HepG2 (cell line): Measurements from ENCODE around the gene ARHGAP45. TPM values are rescaled to one million over a fixed set of nuclear protein-coding genes. Genes with fewer than 3 reads are reported as not detected.

Source experiments
- CEBPG ChIP-seq: IDR thresholded peaks from 2 replicates; pipeline ENCODE4 v1.6.1; 2016
- GATAD2A ChIP-seq: IDR thresholded peaks from 2 replicates; pipeline ENCODE4 v1.6.1; 2016
- HES4 ChIP-seq: sonication (generic); formaldehyde crosslinking; IDR thresholded peaks from 2 replicates; pipeline ENCODE4 v1.9.0; 2021; ENCODE audit warnings: mild to moderate bottlenecking, missing genetic modification reagents, borderline replicate concordance
- HNRNPL ChIP-seq: fragments of 200-400 bp; formaldehyde crosslinking; IDR thresholded peaks from 2 replicates; pipeline ENCODE4 v1.6.1; 2017; ENCODE audit warnings: mild to moderate bottlenecking, low read depth, low read length
- HOXA3 ChIP-seq: sonication (generic); formaldehyde crosslinking; IDR thresholded peaks from 2 replicates; pipeline ENCODE4 v1.5.0; 2020; ENCODE audit warnings: missing genetic modification reagents
- IKZF4 ChIP-seq: sonication (generic); formaldehyde crosslinking; IDR thresholded peaks from 2 replicates; pipeline ENCODE4 v1.5.1; 2020; ENCODE audit warnings: borderline replicate concordance, mild to moderate bottlenecking, low read depth, missing genetic modification reagents; ENCODE audit errors: not compliant biosample characterization
- JUND ChIP-seq: sonication (generic); formaldehyde crosslinking; IDR thresholded peaks from 2 replicates; pipeline ENCODE4 v1.8.0; 2022; ENCODE audit warnings: mild to moderate bottlenecking, missing genetic modification reagents
- MBD4 ChIP-seq: IDR thresholded peaks from 2 replicates; pipeline ENCODE4 v1.6.1; 2012; ENCODE audit warnings: low read length, inconsistent platforms, borderline replicate concordance
- MYC ChIP-seq: sonication (generic); formaldehyde crosslinking; IDR thresholded peaks from 2 replicates; pipeline ENCODE4 v1.9.0; 2021; ENCODE audit warnings: missing genetic modification reagents, borderline replicate concordance
- PCBP1 ChIP-seq: fragments of 200-400 bp; formaldehyde crosslinking; IDR thresholded peaks from 2 replicates; pipeline ENCODE4 v1.6.1; 2017; ENCODE audit warnings: mild to moderate bottlenecking, low read depth, low read length, borderline replicate concordance
- SRSF1 ChIP-seq: fragments of 200-400 bp; formaldehyde crosslinking; optimal IDR thresholded peaks from 2 replicates; pipeline ENCODE3; 2017; ENCODE audit warnings: mild to moderate bottlenecking, low read depth, low read length, moderate library complexity
- ZBTB20 ChIP-seq: sonication (generic); formaldehyde crosslinking; IDR thresholded peaks from 2 replicates; pipeline ENCODE4 v1.8.1; 2023; ENCODE audit warnings: missing genetic modification reagents, low read depth, mild to moderate bottlenecking, borderline replicate concordance
- ZNF607 ChIP-seq: sonication (generic); formaldehyde crosslinking; IDR thresholded peaks from 2 replicates; pipeline ENCODE4 v1.5.1; 2020; ENCODE audit warnings: missing genetic modification reagents, mild to moderate bottlenecking, borderline replicate concordance
- ZNF747 ChIP-seq: sonication (generic); formaldehyde crosslinking; IDR thresholded peaks from 2 replicates; pipeline ENCODE4 v1.8.1; 2023; ENCODE audit warnings: missing genetic modification reagents, mild to moderate bottlenecking, borderline replicate concordance
- polyA plus RNA-seq, 8 experiments: library from polyadenylated mRNA; depleted of rRNA in 3 of 8; stranded (reverse) in 7 of 8; unstranded in 1 of 8; fragments of >200 nt; fragmentation: Illumina TruSeq in 4 of 8; extraction: Trizol in 4 of 8; gene quantifications; 2 replicates each; pipeline versions ENCODE4 v1.2.1 to v1.2.3, GENCODE V29; 2011 to 2016; ENCODE audit warnings: low read depth in 4 of 8, missing spikeins in 1 of 8, mixed read lengths in 1 of 8; ENCODE audit not compliant: insufficient read depth in 1 of 8
- total RNA-seq, 5 experiments: library from RNA; depleted of rRNA; stranded (reverse); fragments of >200 nt; fragmentation: Illumina TruSeq; extraction: Trizol; gene quantifications; 2 replicates each; pipeline ENCODE4 v1.2.3, GENCODE V29; 2016; ENCODE audit warnings: low read depth in 1 of 5
- TF ChIP-seq, protein P1 (sequence below): sonication (generic); formaldehyde crosslinking; IDR thresholded peaks from 2 replicates; pipeline ENCODE4 v1.9.0; 2022; ENCODE audit warnings: low read depth, missing genetic modification reagents
- TF ChIP-seq, protein P2 (sequence below): IDR thresholded peaks from 2 replicates; pipeline ENCODE4 v1.6.1; 2016; ENCODE audit warnings: missing genetic modification reagents, missing compliant biosample characterization
- TF ChIP-seq, protein P3 (sequence below): sonication (generic); formaldehyde crosslinking; IDR thresholded peaks from 2 replicates; pipeline ENCODE4 v1.4.0; 2020; ENCODE audit warnings: missing genetic modification reagents
- TF ChIP-seq, protein P4 (sequence below): sonication (generic); formaldehyde crosslinking; IDR thresholded peaks from 2 replicates; pipeline ENCODE4 v1.5.0; 2020; ENCODE audit warnings: missing genetic modification reagents

The ARHGAP45 gene
- total and polyA plus RNA-seq, 2 of the 13 experiments (the other 11 are each of a cell fraction or from before 2014, with no cell fraction given), result 0.84 to 32.0 TPM

DNA sequence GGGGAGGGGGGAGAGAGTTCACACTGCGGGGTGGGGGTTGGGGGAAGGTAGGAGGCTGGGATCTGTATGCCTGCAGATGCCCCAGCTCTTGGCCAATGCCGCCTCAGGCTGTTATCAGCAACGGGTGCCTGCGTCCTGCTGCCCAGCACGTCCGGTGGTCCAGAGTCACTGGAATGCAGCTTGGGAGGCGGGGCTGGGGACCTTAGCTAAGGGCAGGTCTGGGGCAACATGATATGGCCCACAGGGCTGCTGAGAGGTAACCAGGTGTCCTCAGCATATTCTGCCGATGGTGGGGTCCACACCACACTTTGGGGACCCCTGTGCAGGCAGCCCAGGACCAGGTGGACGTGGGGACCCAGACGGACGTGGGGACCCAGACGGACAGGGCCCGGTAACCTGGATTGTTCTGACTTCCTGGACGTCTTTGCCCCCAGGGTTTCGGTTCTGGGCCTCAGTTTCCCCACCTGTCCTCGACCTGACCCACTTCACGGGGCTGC, 668 bp upstream of the ARHGAP45 start (continued):
- TF ChIP-seq, protein P1, sequence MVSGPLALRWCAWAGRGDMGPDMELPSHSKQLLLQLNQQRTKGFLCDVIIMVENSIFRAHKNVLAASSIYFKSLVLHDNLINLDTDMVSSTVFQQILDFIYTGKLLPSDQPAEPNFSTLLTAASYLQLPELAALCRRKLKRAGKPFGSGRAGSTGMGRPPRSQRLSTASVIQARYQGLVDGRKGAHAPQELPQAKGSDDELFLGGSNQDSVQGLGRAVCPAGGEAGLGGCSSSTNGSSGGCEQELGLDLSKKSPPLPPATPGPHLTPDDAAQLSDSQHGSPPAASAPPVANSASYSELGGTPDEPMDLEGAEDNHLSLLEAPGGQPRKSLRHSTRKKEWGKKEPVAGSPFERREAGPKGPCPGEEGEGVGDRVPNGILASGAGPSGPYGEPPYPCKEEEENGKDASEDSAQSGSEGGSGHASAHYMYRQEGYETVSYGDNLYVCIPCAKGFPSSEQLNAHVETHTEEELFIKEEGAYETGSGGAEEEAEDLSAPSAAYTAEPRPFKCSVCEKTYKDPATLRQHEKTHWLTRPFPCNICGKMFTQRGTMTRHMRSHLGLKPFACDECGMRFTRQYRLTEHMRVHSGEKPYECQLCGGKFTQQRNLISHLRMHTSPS (CRISPR knock-in tag), result peak; percentile 67; the same call in 1 of the 2 replicates
- TF ChIP-seq, protein P2, sequence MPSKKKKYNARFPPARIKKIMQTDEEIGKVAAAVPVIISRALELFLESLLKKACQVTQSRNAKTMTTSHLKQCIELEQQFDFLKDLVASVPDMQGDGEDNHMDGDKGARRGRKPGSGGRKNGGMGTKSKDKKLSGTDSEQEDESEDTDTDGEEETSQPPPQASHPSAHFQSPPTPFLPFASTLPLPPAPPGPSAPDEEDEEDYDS, result peak; percentile 75
- TF ChIP-seq, protein P3, sequence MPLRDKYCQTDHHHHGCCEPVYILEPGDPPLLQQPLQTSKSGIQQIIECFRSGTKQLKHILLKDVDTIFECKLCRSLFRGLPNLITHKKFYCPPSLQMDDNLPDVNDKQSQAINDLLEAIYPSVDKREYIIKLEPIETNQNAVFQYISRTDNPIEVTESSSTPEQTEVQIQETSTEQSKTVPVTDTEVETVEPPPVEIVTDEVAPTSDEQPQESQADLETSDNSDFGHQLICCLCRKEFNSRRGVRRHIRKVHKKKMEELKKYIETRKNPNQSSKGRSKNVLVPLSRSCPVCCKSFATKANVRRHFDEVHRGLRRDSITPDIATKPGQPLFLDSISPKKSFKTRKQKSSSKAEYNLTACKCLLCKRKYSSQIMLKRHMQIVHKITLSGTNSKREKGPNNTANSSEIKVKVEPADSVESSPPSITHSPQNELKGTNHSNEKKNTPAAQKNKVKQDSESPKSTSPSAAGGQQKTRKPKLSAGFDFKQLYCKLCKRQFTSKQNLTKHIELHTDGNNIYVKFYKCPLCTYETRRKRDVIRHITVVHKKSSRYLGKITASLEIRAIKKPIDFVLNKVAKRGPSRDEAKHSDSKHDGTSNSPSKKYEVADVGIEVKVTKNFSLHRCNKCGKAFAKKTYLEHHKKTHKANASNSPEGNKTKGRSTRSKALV (CRISPR knock-in tag), result 0 out of 2 replicates have a peak, but pooled peaks have one; percentile 21
- TF ChIP-seq, protein P4, sequence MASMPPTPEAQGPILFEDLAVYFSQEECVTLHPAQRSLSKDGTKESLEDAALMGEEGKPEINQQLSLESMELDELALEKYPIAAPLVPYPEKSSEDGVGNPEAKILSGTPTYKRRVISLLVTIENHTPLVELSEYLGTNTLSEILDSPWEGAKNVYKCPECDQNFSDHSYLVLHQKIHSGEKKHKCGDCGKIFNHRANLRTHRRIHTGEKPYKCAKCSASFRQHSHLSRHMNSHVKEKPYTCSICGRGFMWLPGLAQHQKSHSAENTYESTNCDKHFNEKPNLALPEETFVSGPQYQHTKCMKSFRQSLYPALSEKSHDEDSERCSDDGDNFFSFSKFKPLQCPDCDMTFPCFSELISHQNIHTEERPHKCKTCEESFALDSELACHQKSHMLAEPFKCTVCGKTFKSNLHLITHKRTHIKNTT, result 0 out of 2 replicates have a peak, but pooled peaks have one; percentile 41
- peak; percentile 61; the same call in 1 of the 2 replicates for TF ChIP-seq ZBTB20
- TF ChIP-seq JUND (CRISPR knock-in tag), result no peak
- peak; percentile 47; the same call in 1 of the 2 replicates for TF ChIP-seq HNRNPL
- peak; percentile 47; the same call in 1 of the 2 replicates for TF ChIP-seq MYC (CRISPR knock-in tag)
- peak; percentile 26; the same call in 1 of the 2 replicates for TF ChIP-seq HOXA3 (CRISPR knock-in tag)
- TF ChIP-seq PCBP1, result peak; percentile 85
- TF ChIP-seq MBD4, result no peak
- peak; percentile 23 for TF ChIP-seq IKZF4
- peak; percentile 61 for TF ChIP-seq CEBPG
- 0 out of 2 replicates have a peak, but pooled peaks have one; percentile 52 for TF ChIP-seq ZNF607 (CRISPR knock-in tag)
- TF ChIP-seq HES4 (CRISPR knock-in tag), result no peak
- TF ChIP-seq GATAD2A, result peak; percentile 23; the same call in 1 of the 2 replicates
- peak; percentile 72; the same call in 1 of the 2 replicates for TF ChIP-seq ZNF747 (CRISPR knock-in tag)
- peak; percentile 11 for TF ChIP-seq SRSF1
